ENCODE measurements around the gene DDX51.
A peak's percentile ranks its signal among the peaks of the same experiment; 100 is the strongest.

DDX51 gene

DNA sequence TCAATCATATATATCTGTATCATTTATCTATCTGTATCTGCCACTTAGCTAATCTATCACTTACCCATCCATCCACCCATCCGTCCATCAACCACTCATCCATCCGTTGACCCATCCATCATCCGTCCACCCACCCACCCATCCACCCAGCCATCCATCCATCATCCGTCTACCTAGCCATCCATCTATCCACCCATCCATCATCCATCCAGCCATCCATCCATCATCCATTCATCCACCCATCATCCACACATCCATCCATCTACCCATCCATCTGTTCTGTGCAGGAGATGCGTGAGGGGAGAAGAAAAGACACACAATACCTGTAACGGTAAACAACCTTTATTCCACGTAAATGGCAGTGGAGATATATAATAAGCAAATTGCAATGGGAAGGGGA is 20.3 kb upstream of the DDX51 start:
- TF ChIP-seq, protein P1, sequence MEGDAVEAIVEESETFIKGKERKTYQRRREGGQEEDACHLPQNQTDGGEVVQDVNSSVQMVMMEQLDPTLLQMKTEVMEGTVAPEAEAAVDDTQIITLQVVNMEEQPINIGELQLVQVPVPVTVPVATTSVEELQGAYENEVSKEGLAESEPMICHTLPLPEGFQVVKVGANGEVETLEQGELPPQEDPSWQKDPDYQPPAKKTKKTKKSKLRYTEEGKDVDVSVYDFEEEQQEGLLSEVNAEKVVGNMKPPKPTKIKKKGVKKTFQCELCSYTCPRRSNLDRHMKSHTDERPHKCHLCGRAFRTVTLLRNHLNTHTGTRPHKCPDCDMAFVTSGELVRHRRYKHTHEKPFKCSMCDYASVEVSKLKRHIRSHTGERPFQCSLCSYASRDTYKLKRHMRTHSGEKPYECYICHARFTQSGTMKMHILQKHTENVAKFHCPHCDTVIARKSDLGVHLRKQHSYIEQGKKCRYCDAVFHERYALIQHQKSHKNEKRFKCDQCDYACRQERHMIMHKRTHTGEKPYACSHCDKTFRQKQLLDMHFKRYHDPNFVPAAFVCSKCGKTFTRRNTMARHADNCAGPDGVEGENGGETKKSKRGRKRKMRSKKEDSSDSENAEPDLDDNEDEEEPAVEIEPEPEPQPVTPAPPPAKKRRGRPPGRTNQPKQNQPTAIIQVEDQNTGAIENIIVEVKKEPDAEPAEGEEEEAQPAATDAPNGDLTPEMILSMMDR (IDR thresholded peaks at IDR 0.05; ENCODE audit: borderline replicate concordance, insufficient read depth, low read depth, low read length): no peak
- H3K4me3 ChIP-seq (ENCODE audit: low read depth, low read length): no peak overlapping the region

DNA sequence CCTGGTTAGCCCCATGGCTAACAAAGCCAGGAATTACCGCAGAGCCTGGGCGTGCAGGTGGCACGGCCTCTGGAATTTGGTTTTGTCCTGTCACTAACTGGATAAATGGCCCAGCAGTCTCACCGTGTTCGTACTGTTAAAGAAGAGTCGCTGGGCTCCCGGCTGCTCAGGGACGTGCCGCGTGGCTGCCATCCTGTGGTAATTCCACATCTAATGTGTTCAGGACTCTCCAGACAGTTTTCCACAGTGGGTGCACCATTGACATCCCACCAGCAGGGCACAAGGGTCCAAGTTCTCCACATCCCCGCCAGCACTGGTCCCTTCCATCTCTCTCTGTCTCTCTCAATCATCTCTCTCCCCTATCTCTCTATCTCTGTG is 19.8 kb upstream of the DDX51 start:
- TF ChIP-seq, protein P1 (IDR thresholded peaks at IDR 0.05; ENCODE audit: borderline replicate concordance, insufficient read depth, low read depth, low read length): 0 out of 2 replicates have a peak, but pooled peaks have one; percentile 17
- H3K4me3 ChIP-seq (ENCODE audit: low read depth, low read length): no peak overlapping the region

DNA sequence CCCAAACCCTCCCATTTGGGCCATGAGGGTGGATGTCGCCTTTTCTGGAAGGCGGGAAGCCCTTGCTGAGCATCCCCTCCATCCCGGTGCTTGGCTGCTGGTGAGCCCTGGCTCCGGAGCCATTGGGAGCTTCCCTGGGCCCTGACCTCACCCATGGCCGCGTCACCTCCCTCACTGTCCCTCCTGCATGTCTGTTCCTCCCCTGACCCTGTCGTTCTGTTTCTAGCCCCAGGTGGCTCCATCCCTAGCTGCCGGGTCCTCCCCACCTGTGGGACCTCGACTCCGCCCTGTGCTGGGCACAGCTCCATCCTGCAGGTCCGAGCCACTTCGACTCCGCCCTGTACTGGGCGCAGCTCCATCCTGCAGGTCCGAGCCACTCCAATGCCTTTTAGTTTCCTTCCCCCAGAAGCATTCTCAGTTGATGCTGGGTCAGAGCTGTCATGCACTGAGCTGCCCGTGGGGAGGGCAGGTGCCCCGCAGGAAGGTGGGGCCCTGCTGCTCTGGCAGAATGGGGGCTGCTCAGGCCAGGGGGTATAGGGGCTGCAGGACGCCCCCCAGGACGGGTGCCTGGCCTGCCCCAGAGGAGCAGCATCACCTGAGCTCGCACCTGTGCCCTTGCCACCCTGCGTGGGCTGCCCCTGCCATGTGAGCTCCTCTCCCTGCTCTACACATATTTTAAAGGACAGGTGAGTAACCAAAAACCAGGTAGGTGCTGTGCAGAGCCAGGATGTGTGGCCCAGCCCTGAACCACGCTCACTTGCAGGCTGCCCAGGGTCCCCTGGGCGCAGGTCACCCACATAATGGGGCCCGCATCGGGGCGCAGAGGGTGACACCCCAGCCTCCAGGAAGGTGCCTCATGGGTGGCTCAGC is 19.2 kb upstream of the DDX51 start:
- TF ChIP-seq, protein P1 (IDR thresholded peaks at IDR 0.05; ENCODE audit: borderline replicate concordance, insufficient read depth, low read depth, low read length): no peak
- H3K4me3 ChIP-seq (ENCODE audit: low read depth, low read length): no peak overlapping the region

DNA sequence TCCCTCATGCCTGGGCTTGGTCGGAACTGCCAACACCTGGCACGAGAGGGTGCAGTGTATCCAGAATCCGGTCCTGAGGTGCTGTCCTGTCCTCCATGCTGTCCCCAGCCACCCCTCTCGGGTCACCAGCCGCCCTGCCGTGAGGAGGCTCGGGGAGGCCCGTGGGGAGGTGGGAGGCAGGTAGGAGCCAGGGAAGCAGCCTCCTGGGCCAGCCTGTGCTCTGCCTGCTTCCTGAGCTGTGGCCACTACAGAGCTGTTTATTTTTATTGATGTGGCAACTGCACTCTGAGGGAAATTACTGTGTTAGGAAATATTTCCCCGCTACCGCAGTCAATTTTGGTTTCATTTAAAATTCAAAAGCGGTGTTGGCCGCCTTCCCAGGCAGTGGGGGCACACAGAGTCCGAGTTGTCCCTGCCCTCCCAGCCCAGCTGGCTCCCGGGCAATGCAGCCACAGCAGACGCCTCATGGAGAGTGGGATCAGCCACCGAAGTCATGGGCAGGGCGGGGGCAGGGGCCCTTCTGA is 18.5 kb upstream of the DDX51 start:
- no peak overlapping the region for H3K4me3 ChIP-seq (ENCODE audit: low read depth, low read length)
- TF ChIP-seq, protein P1 (IDR thresholded peaks at IDR 0.05; ENCODE audit: borderline replicate concordance, insufficient read depth, low read depth, low read length): no peak

DNA sequence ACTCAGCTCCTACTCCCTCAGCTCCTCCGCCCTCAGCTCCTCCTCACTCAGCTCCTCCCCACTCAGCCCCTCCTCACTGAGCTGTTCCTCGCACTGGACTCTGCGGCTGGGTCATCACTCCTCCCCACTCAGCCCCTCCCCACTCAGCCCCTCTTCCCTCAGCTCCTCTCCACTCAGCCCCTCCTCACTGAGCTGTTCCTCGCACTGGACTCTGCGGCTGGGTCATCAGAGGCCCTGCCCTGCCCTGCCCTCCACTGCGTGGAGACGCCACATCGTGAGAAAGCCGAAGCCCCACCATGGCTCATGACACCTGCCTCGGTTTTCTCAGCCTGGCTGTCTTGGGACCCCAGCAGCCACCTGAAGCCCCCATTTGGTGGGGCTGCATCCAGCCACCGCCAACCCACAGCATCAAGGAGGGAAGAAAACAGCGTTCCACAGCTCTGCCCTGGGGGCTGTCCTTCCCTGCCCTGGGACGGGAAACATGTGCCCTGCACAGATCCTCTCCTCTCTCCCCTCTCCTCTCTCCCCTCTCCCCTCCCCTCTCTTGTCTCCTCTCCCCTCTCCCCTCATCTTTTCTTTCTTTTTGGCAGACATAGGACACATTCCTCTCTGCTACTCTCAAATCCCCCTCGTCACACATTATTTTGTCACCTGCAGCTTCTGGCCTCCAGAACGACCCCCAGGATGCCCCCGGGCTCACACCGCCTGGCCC is 17.8 kb upstream of the DDX51 start:
- TF ChIP-seq, protein P1 (IDR thresholded peaks at IDR 0.05; ENCODE audit: borderline replicate concordance, insufficient read depth, low read depth, low read length): no peak
- no peak overlapping the region for H3K4me3 ChIP-seq (ENCODE audit: low read depth, low read length)

DNA sequence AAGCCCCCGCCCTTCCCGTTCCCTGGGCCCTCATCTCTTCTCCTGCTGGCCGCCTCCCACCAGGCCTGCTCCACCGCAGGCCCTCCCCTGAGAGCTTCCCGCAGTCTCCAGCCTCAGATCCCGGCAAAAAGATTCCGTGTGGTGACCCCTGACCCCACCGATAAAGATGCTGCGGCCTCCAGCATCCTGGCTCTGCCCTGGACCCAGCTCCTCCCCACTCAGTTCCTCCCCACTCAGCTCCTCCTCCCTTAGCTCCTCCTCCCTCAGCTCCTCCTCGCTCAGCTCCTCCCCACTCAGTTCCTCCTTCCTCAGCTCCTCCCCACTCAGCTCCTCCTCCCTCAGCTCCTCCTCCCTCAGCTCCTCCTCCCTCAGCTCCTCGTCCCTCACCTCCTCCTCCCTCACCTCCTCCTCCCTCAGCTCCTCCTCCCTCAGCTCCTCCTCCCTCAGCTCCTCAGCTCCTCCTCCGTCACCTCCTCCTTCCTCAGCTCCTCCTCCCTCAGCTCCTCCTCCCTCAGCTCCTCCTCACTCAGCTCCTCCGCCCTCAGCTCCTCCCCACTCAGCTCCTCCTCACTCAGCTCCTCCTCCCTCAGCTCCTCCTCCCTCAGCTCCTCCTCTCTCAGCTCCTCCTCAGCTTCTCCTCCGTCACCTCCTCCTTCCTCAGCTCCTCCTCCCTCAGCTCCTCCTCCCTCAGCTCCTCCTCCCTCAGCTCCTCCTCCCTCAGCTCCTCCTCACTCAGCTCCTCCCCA is 17.1 kb upstream of the DDX51 start:
- no peak overlapping the region for H3K4me3 ChIP-seq (ENCODE audit: low read depth, low read length)
- TF ChIP-seq, protein P1 (IDR thresholded peaks at IDR 0.05; ENCODE audit: borderline replicate concordance, insufficient read depth, low read depth, low read length): no peak
